HepG2 (cell line): Measurements from ENCODE around the gene U2AF2. TPM values are rescaled to one million over a fixed set of nuclear protein-coding genes. Genes with fewer than 3 reads are reported as not detected.
A peak's percentile ranks its signal among the peaks of the same experiment; 100 is the strongest.

ENCODE experiments used
- IKZF4 ChIP-seq: sonication (generic); formaldehyde crosslinking; IDR thresholded peaks from 2 replicates; pipeline ENCODE4 v1.5.1; 2020; ENCODE audit warnings: borderline replicate concordance, mild to moderate bottlenecking, low read depth, missing genetic modification reagents; ENCODE audit errors: not compliant biosample characterization
- KAT8 ChIP-seq: IDR thresholded peaks from 2 replicates; pipeline ENCODE4 v1.6.1; 2016; ENCODE audit warnings: missing genetic modification reagents, missing compliant biosample characterization
- KMT2A ChIP-seq: sonication (generic); formaldehyde crosslinking; IDR thresholded peaks from 2 replicates; pipeline ENCODE4 v1.4.0; 2020; ENCODE audit warnings: missing genetic modification reagents
- NR2F2 ChIP-seq: IDR thresholded peaks from 2 replicates; pipeline ENCODE4 v1.6.1; 2012; ENCODE audit warnings: low read depth, inconsistent platforms, borderline replicate concordance
- PRMT3 ChIP-seq: sonication (generic); formaldehyde crosslinking; IDR thresholded peaks from 2 replicates; pipeline ENCODE4 v1.8.1; 2022; ENCODE audit warnings: low read depth, mild to moderate bottlenecking, moderate library complexity, missing genetic modification reagents, borderline replicate concordance
- TEAD3 ChIP-seq: optimal IDR thresholded peaks from 2 replicates; pipeline ENCODE3; 2016; ENCODE audit warnings: borderline replicate concordance
- ZNF224 ChIP-seq: sonication (generic); formaldehyde crosslinking; IDR thresholded peaks from 2 replicates; pipeline ENCODE4 v1.5.0; 2020; ENCODE audit warnings: mild to moderate bottlenecking, missing genetic modification reagents
- ZNF292 ChIP-seq: sonication (generic); formaldehyde crosslinking; IDR thresholded peaks from 2 replicates; pipeline ENCODE4 v1.8.1; 2022; ENCODE audit warnings: mild to moderate bottlenecking, low read depth, missing genetic modification reagents, borderline replicate concordance
- ZNF317 ChIP-seq: sonication (generic); formaldehyde crosslinking; IDR thresholded peaks from 2 replicates; pipeline ENCODE4 v1.5.0; 2020; ENCODE audit warnings: mild to moderate bottlenecking, missing genetic modification reagents
- ZNF562 ChIP-seq: sonication (generic); formaldehyde crosslinking; IDR thresholded peaks from 2 replicates; pipeline ENCODE4 v1.8.0; 2022; ENCODE audit warnings: missing genetic modification reagents, borderline replicate concordance
- polyA plus RNA-seq, 8 experiments: library from polyadenylated mRNA; depleted of rRNA in 3 of 8; stranded (reverse) in 7 of 8; unstranded in 1 of 8; fragments of >200 nt; fragmentation: Illumina TruSeq in 4 of 8; extraction: Trizol in 4 of 8; gene quantifications; 2 replicates each; pipeline versions ENCODE4 v1.2.1 to v1.2.3, GENCODE V29; 2011 to 2016; ENCODE audit warnings: low read depth in 4 of 8, missing spikeins in 1 of 8, mixed read lengths in 1 of 8; ENCODE audit not compliant: insufficient read depth in 1 of 8
- total RNA-seq, 5 experiments: library from RNA; depleted of rRNA; stranded (reverse); fragments of >200 nt; fragmentation: Illumina TruSeq; extraction: Trizol; gene quantifications; 2 replicates each; pipeline ENCODE4 v1.2.3, GENCODE V29; 2016; ENCODE audit warnings: low read depth in 1 of 5
- TF ChIP-seq, protein P1 (sequence below): sonication (generic); formaldehyde crosslinking; IDR thresholded peaks from 2 replicates; pipeline ENCODE4 v1.4.0; 2020; ENCODE audit warnings: missing genetic modification reagents
- TF ChIP-seq, protein P2 (sequence below): sonication (generic); formaldehyde crosslinking; IDR thresholded peaks from 2 replicates; pipeline ENCODE4 v1.5.1; 2020; ENCODE audit warnings: missing genetic modification reagents, mild to moderate bottlenecking, borderline replicate concordance
- TF ChIP-seq, protein P3 (sequence below): sonication (generic); formaldehyde crosslinking; IDR thresholded peaks from 2 replicates; pipeline ENCODE4 v1.4.0; 2020; ENCODE audit warnings: mild to moderate bottlenecking, missing genetic modification reagents
- TF ChIP-seq, protein P4 (sequence below): sonication (generic); formaldehyde crosslinking; IDR thresholded peaks from 2 replicates; pipeline ENCODE4 v1.8.1; 2022; ENCODE audit warnings: mild to moderate bottlenecking, missing genetic modification reagents

Gene U2AF2
- total and polyA plus RNA-seq, 2 of the 13 experiments (the other 11 are each of a cell fraction or from before 2014, with no cell fraction given) = 84.3 to 124 TPM

DNA sequence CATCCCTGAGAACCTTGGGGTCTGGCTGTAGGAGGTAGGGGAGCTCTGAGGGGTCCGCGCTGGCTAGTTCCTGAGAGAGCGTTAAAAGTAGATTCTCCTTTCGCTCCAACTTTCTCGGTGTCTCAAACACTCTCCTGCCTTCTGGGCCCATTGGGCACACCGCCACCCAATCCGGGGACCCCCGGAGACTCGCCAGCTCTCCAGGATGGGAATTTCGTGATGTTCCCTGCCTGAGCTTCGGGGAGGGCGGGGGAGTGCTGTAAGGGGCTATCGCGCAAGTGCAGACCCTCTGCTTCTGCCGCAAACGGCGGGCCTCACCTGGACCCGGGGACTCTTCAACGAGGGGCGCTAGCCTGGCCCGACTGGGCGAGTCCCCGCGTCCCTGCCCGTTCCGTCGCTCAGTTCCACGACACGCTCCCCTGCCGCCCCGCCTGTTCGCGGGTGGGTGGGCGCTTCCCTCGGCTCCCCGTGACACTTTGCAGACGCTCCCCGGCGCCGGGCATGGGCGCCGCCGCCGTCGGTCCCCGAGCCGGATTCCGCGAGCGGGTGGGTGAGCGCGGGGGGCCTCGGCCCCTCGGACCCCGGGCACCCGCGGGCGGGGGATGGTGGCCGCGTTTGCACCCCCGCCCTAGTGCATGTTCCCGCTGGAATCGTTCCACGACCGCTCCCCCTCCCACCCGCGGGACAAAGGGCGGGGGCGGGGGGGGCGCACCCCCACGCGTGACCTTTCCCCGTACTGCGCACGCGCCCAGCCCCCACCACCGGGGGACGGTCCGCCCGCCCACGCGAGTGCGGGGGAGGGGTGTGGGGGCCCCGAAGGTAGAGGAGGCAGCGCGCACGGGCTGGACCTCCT, 6.9 kb upstream of the U2AF2 start, which contains the start of gene CCDC106 (continued):
- TF ChIP-seq, protein P1, sequence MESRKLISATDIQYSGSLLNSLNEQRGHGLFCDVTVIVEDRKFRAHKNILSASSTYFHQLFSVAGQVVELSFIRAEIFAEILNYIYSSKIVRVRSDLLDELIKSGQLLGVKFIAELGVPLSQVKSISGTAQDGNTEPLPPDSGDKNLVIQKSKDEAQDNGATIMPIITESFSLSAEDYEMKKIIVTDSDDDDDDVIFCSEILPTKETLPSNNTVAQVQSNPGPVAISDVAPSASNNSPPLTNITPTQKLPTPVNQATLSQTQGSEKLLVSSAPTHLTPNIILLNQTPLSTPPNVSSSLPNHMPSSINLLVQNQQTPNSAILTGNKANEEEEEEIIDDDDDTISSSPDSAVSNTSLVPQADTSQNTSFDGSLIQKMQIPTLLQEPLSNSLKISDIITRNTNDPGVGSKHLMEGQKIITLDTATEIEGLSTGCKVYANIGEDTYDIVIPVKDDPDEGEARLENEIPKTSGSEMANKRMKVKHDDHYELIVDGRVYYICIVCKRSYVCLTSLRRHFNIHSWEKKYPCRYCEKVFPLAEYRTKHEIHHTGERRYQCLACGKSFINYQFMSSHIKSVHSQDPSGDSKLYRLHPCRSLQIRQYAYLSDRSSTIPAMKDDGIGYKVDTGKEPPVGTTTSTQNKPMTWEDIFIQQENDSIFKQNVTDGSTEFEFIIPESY (CRISPR knock-in tag) = no peak
- no peak for TF ChIP-seq ZNF224 (CRISPR knock-in tag)
- TF ChIP-seq, protein P2, sequence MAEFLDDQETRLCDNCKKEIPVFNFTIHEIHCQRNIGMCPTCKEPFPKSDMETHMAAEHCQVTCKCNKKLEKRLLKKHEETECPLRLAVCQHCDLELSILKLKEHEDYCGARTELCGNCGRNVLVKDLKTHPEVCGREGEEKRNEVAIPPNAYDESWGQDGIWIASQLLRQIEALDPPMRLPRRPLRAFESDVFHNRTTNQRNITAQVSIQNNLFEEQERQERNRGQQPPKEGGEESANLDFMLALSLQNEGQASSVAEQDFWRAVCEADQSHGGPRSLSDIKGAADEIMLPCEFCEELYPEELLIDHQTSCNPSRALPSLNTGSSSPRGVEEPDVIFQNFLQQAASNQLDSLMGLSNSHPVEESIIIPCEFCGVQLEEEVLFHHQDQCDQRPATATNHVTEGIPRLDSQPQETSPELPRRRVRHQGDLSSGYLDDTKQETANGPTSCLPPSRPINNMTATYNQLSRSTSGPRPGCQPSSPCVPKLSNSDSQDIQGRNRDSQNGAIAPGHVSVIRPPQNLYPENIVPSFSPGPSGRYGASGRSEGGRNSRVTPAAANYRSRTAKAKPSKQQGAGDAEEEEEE (CRISPR knock-in tag) = 0 out of 2 replicates have a peak, but pooled peaks have one; percentile 69
- TF ChIP-seq ZNF292 = no peak
- TF ChIP-seq KMT2A (CRISPR knock-in tag) = 0 out of 2 replicates have a peak, but pooled peaks have one; percentile 48
- no peak for TF ChIP-seq TEAD3 (CRISPR knock-in tag)
- TF ChIP-seq ZNF317 (CRISPR knock-in tag) = peak; percentile 48; the same call in 1 of the 2 replicates
- 0 out of 2 replicates have a peak, but pooled peaks have one; percentile 54 for TF ChIP-seq KAT8 (CRISPR knock-in tag)
- TF ChIP-seq, protein P3, sequence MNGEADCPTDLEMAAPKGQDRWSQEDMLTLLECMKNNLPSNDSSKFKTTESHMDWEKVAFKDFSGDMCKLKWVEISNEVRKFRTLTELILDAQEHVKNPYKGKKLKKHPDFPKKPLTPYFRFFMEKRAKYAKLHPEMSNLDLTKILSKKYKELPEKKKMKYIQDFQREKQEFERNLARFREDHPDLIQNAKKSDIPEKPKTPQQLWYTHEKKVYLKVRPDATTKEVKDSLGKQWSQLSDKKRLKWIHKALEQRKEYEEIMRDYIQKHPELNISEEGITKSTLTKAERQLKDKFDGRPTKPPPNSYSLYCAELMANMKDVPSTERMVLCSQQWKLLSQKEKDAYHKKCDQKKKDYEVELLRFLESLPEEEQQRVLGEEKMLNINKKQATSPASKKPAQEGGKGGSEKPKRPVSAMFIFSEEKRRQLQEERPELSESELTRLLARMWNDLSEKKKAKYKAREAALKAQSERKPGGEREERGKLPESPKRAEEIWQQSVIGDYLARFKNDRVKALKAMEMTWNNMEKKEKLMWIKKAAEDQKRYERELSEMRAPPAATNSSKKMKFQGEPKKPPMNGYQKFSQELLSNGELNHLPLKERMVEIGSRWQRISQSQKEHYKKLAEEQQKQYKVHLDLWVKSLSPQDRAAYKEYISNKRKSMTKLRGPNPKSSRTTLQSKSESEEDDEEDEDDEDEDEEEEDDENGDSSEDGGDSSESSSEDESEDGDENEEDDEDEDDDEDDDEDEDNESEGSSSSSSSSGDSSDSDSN (CRISPR knock-in tag) = peak; percentile 19; the same call in 1 of the 2 replicates
- TF ChIP-seq, protein P4, sequence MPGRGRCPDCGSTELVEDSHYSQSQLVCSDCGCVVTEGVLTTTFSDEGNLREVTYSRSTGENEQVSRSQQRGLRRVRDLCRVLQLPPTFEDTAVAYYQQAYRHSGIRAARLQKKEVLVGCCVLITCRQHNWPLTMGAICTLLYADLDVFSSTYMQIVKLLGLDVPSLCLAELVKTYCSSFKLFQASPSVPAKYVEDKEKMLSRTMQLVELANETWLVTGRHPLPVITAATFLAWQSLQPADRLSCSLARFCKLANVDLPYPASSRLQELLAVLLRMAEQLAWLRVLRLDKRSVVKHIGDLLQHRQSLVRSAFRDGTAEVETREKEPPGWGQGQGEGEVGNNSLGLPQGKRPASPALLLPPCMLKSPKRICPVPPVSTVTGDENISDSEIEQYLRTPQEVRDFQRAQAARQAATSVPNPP (CRISPR knock-in tag) = no peak
- no peak for TF ChIP-seq PRMT3
- no peak for TF ChIP-seq ZNF562
- no peak for TF ChIP-seq IKZF4 (CRISPR knock-in tag)
- no peak for TF ChIP-seq NR2F2
